Measurements from ENCODE around the gene WDR3.

Gene WDR3

DNA sequence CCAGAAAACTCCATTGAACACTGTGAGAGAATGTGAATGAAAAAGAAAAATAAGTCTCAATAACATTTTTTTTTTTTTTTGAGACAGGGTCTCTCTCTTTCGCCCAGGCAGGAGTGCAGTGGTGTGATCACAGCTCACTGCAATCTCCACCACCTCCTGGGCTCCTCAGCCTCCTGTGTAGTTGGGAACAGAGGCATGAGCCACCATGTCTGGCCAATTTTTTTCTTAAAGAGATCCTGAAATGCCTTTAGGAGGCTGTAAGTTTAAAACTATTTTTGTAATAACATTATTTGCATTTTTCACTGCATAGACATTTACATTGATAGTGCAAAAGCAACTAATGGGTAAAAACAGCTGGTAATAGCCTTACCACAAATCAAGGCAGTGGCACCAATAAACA, 35.5 kb upstream of the WDR3 start:
- Histone ChIP-seq H3K36me3 (ENCODE audit: control insufficient read depth, insufficient read depth, low read length) (peaks cover 3% of the 10 kb centered on the region), H3K4me3 (replicated peaks; ENCODE audit: low read depth, low read length) (no peak overlapping the region), H3K27me3 (replicated peaks; ENCODE audit: control insufficient read depth, insufficient read depth, low read length) (no peaks in the 10 kb centered on the region)
- DNase-seq (ENCODE audit: extremely low read depth, insufficient read length) = no peak
- no peak for TF ChIP-seq CTCF (IDR thresholded peaks at IDR 0.05; ENCODE audit: insufficient read depth, low read length, poor library complexity, severe bottlenecking)

DNA sequence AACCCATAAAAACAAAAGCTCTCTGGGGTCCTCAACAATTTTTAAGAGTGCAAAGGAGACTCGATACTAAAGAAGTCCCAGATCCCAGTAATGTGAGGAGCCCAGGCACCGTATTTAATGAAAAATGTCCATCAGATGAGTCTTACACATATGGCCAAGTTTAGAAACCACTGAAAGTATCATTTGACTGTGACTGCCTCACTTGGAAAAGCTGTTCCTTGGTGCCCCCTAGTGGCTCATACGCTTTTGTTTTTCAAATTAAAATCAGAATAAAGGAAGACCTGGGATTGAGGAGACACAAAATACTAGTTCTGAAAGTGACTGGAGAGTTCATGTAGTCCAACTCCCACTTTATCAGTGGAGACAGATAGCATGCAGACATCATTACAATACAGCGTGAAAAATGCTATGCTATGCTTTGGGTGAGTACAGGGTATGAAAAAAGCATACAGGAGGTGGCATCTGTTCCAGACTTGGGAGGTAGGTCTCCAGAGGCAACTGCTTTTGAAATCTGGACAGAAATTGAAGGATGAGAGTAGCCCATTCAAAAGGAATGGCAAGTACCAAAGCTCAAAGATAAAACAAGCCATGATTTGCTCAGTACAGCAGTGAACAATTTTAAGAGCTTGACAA, 33.9 kb upstream of the WDR3 start:
- Histone ChIP-seq H3K27me3 (replicated peaks; ENCODE audit: control insufficient read depth, insufficient read depth, low read length) (no peaks in the 10 kb centered on the region), H3K4me3 (replicated peaks; ENCODE audit: low read depth, low read length) (no peak overlapping the region), H3K36me3 (ENCODE audit: control insufficient read depth, insufficient read depth, low read length) (peaks cover 5% of the 10 kb centered on the region)
- peak; percentile 33 for DNase-seq (ENCODE audit: extremely low read depth, insufficient read length)
- peak; percentile 82 for TF ChIP-seq CTCF (IDR thresholded peaks at IDR 0.05; ENCODE audit: insufficient read depth, low read length, poor library complexity, severe bottlenecking)

DNA sequence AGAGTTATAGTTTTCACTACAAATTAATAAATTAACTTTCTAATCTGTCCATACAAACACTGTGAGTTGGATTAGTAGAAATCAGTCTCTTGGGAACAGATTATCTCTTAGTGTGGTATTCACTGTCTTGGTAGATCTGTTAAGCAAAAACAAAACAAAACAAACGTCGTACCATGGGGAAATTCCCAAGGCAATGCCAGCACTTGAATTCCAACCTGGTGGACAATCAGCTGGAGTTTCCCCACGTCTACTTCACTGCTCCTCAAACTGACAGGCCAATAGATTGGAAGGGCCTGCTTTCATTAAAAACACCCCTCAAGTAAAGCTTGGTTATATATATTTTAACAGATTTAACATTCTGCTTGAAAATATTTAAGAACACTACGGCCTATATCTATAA, 32.0 kb upstream of the WDR3 start:
- Histone ChIP-seq H3K4me3 (replicated peaks; ENCODE audit: low read depth, low read length) (no peak overlapping the region), H3K36me3 (ENCODE audit: control insufficient read depth, insufficient read depth, low read length) (peaks cover 5% of the 10 kb centered on the region), H3K27me3 (replicated peaks; ENCODE audit: control insufficient read depth, insufficient read depth, low read length) (no peaks in the 10 kb centered on the region)
- no peak for DNase-seq (ENCODE audit: extremely low read depth, insufficient read length)
- no peak for TF ChIP-seq CTCF (IDR thresholded peaks at IDR 0.05; ENCODE audit: insufficient read depth, low read length, poor library complexity, severe bottlenecking)

DNA sequence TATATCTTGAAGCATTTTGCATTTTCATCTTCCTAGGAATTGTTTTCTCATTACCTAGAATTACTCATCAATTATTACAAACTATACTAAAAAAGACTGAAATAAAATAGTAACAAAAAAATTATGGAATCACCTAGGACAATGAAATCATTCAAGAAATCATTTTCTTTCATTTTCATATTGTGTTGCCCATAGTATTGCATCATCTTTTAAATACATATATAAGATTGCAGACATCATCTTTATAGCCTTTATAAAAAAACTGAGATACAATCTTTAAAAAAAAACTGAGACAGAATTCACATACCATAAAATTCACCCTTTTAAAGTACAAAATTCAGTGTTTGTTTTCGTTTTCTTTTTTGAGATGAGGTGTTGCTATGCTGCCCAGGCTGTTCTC, 29.7 kb upstream of the WDR3 start:
- Histone ChIP-seq H3K4me3 (replicated peaks; ENCODE audit: low read depth, low read length) (no peak overlapping the region), H3K27me3 (replicated peaks; ENCODE audit: control insufficient read depth, insufficient read depth, low read length) (no peaks in the 10 kb centered on the region), H3K36me3 (ENCODE audit: control insufficient read depth, insufficient read depth, low read length) (peaks cover 5% of the 10 kb centered on the region)
- no peak for TF ChIP-seq CTCF (IDR thresholded peaks at IDR 0.05; ENCODE audit: insufficient read depth, low read length, poor library complexity, severe bottlenecking)
- no peak for DNase-seq (ENCODE audit: extremely low read depth, insufficient read length)

DNA sequence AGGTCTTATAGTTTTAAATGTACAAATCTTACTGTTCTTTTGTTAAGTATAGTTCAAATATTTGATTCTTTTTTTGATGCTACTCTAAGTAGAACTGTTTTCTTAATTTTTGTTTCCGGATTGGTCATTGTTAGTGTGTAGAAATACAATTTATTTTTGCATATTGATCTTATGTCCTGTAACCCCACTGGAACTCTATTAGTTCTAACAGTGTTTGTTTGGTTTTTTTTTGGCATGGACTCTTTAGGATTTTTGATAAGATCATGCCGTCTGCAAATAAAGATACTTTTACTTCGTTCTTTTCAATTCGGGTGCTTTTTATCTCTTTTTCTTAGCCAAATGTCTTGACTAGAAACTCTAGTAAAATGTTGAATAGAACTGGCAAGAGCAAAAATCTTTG, 26.6 kb upstream of the WDR3 start:
- DNase-seq (ENCODE audit: extremely low read depth, insufficient read length) = no peak
- no peak for TF ChIP-seq CTCF (IDR thresholded peaks at IDR 0.05; ENCODE audit: insufficient read depth, low read length, poor library complexity, severe bottlenecking)
- no peaks in the 10 kb centered on the region for H3K27me3 ChIP-seq (replicated peaks; ENCODE audit: control insufficient read depth, insufficient read depth, low read length)
- H3K36me3 ChIP-seq (ENCODE audit: control insufficient read depth, insufficient read depth, low read length) = peaks cover 5% of the 10 kb centered on the region
- no peak overlapping the region for H3K4me3 ChIP-seq (replicated peaks; ENCODE audit: low read depth, low read length)

DNA sequence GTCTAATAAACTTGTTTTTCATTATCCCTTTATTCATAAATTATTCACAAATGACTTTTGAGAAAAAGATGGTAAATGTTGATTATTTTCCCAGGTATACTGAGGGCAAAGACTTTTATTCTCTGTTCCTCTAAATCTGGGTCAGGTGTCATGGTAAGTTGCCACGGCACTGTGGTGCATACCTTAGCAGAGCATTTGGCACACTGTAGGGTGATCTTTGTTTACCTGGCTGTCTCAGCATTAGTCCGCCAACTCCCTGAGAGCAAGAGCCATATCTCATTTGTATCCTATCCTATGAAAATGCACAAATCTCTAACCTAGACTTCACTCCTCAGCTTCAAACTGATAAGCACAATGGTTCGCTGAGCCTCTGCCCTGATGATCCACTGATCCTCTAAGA, 25.1 kb upstream of the WDR3 start:
- no peak for DNase-seq (ENCODE audit: extremely low read depth, insufficient read length)
- TF ChIP-seq CTCF (IDR thresholded peaks at IDR 0.05; ENCODE audit: insufficient read depth, low read length, poor library complexity, severe bottlenecking) = no peak
- peaks cover 2% of the 10 kb centered on the region for H3K36me3 ChIP-seq (ENCODE audit: control insufficient read depth, insufficient read depth, low read length)

More for the DNA sequence above, 25.1 kb upstream of the WDR3 start:
- Histone ChIP-seq H3K4me3 (replicated peaks; ENCODE audit: low read depth, low read length) (no peak overlapping the region), H3K27me3 (replicated peaks; ENCODE audit: control insufficient read depth, insufficient read depth, low read length) (no peaks in the 10 kb centered on the region)

Data from GM06990 (cell line).